Lower leg skin (tissue), 4 donors: ENCODE data around the gene EVI5L. TPM values are rescaled to one million over a fixed set of nuclear protein-coding genes. Genes with fewer than 3 reads are reported as not detected.

ENCODE experiments used
- DNase-seq, 2 donors: peaks; one replicate each; pipeline ENCODE4 v3.0.0-alpha.2; 2019; ENCODE audit warnings: low spot score in 2 of 2
- H3K4me3 ChIP-seq: fragments of 200-600 bp; sonication (generic); 2 replicates; pipeline ENCODE4 v1.5.1; 2017; ENCODE audit warnings: mild to moderate bottlenecking, low read depth; ENCODE audit not compliant: poor library complexity, severe bottlenecking
- POLR2A ChIP-seq, 2 donors: fragments of 450-650 bp; IDR thresholded peaks; one replicate each; pipeline ENCODE4 v1.6.1; 2016 to 2017; ENCODE audit warnings: antibody characterized with exemption in 2 of 2, mild to moderate bottlenecking in 1 of 2, moderate library complexity in 1 of 2
- WGBS, 2 donors: methylation state at CpG; one replicate each; pipeline ENCODE4 v1.1.5; 2018; 5-methylcytosine and 5-hydroxymethylcytosine counted together
- intact Hi-C: fragments of 100-400 bp; cut with DNase I; formaldehyde crosslinking; loops from one replicate; pipeline ENCODE4 v1.15.0; 2023; ENCODE audit warnings: low total_unique reads
- total RNA-seq, 4 donors: library from RNA; depleted of rRNA; stranded (reverse); fragments of >200 nt; gene quantifications; one replicate each; pipeline ENCODE4 v1.1.0, GENCODE V29; 2016
- TF ChIP-seq, protein P1 (sequence below), 3 donors: fragments of 450-650 bp; IDR thresholded peaks; one replicate each; pipeline ENCODE4 v1.5.1; 2016; ENCODE audit warnings: antibody characterized with exemption in 3 of 3, mild to moderate bottlenecking in 3 of 3, moderate library complexity in 2 of 3

EVI5L gene
- total RNA-seq, 4 donors from 2014 or later, result 16.2 to 23.3 (median 20.0) TPM

DNA sequence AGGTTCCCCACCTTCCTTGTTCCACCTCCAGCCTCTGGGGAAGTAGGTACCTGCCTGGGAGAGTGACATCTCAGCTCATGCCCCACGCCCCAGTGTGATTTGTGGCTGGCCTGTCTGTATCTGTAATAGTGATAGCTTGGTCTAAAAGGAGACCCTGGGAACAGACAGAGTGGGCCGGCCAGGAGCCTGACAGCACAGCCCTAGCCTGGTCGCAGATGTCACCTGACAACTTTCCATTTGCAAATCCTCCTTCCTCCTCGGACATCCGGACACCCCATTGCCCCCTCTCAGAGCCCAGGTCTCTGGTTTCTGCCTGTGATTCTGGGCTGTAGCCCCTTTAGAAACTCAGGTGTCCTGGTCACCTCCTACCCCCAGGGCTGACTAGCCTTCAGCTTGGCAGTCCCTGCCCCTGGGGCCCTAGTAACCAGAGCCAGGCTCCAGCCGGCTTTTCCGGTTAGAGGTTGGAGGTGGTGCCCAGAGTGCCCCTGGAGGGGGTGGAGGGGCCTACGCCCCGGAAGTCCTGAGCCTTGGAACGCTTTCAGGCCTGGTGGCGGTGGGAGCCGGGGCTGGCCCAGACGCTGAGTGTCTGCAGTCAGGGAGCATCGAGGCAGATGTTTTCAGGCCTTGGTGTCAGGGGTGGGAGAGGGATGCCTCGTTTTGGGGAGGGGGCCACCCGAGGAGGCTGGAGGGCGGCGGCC, 64.7 kb downstream of the EVI5L start:
- WGBS, 2 donors, result 45 to 48% methylated on average over 7 to 18 of the region's 18 CpGs
- no peak overlapping the region for H3K4me3 ChIP-seq
- intact Hi-C loops, result no loop called here
- no peak for DNase-seq
- no peak for TF ChIP-seq POLR2A (IDR thresholded peaks at IDR 0.05)

DNA sequence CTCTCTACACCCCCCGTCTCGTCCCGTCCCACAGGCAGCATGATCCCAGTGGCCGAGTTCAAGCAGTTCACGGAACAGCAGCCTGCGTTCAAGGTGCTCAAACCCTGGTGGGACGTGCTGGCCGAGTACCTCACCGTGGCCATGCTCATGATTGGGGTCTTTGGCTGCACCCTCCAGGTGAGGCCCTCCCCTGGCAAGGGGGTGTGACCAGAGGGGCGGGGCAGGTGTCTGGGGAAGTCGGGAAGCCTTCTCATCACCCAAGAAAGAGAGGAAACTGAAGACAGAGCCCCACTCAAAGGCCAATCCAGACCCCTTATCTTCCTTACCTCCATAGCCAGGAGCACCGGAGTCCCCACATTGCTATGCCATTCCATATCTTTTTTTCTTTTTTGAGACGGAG, 65.5 kb downstream of the EVI5L start:
- TF ChIP-seq, protein P1, sequence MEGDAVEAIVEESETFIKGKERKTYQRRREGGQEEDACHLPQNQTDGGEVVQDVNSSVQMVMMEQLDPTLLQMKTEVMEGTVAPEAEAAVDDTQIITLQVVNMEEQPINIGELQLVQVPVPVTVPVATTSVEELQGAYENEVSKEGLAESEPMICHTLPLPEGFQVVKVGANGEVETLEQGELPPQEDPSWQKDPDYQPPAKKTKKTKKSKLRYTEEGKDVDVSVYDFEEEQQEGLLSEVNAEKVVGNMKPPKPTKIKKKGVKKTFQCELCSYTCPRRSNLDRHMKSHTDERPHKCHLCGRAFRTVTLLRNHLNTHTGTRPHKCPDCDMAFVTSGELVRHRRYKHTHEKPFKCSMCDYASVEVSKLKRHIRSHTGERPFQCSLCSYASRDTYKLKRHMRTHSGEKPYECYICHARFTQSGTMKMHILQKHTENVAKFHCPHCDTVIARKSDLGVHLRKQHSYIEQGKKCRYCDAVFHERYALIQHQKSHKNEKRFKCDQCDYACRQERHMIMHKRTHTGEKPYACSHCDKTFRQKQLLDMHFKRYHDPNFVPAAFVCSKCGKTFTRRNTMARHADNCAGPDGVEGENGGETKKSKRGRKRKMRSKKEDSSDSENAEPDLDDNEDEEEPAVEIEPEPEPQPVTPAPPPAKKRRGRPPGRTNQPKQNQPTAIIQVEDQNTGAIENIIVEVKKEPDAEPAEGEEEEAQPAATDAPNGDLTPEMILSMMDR (IDR thresholded peaks at IDR 0.05), result no peak
- TF ChIP-seq POLR2A (IDR thresholded peaks at IDR 0.05), result no peak
- WGBS, 2 donors, result 79 to 86% methylated on average over 8 to 12 of the region's 13 CpGs
- intact Hi-C loops, result no loop called here
- no peak for DNase-seq
- H3K4me3 ChIP-seq, result no peak overlapping the region

DNA sequence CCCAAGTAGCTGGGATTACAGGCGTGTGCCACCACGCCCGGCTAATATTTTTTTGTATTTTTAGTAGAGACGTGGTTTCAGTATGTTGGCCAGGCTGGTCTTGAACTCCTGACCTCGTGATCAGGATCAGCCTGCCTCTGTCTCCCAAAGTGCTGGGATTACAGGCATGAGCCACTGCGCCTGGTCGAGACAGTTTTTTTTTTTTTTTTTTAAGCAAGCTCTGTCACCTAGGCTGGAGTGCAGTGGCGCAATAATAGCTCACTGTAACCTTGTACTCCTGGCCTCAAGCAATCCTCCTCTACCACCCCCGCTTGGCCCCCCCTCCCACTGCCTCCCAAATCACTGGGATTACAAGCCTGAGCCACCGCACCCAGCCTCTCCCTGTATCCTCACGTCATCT, 67.3 kb downstream of the EVI5L start:
- 56 to 57% methylated on average over 11 of the region's 11 CpGs for WGBS, 2 donors
- no peak for TF ChIP-seq POLR2A (IDR thresholded peaks at IDR 0.05)
- TF ChIP-seq, protein P1 (IDR thresholded peaks at IDR 0.05), result no peak
- intact Hi-C loops, result no loop called here
- no peak overlapping the region for H3K4me3 ChIP-seq
- no peak for DNase-seq

DNA sequence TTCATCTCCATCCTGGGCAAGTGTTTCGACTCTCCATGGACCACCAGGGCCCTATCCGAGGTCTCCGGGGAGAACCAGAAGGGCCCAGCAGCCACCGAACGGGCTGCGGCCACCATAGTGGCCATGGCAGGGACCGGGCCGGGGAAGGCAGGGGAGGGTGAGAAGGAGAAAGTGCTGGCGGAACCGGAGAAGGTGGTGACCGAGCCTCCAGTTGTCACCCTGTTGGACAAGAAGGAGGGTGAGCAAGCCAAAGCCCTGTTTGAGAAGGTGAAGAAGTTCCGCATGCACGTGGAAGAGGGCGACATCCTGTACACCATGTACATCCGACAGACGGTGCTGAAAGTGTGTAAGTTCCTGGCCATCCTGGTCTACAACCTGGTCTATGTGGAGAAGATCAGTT, 68.9 kb downstream of the EVI5L start:
- DNase-seq, result no peak
- intact Hi-C loops, result no loop called here
- TF ChIP-seq POLR2A (IDR thresholded peaks at IDR 0.05), result no peak
- TF ChIP-seq, protein P1 (IDR thresholded peaks at IDR 0.05), result no peak
- H3K4me3 ChIP-seq, result no peak overlapping the region
- WGBS, 2 donors, result 96 to 97% methylated on average over 16 of the region's 16 CpGs

DNA sequence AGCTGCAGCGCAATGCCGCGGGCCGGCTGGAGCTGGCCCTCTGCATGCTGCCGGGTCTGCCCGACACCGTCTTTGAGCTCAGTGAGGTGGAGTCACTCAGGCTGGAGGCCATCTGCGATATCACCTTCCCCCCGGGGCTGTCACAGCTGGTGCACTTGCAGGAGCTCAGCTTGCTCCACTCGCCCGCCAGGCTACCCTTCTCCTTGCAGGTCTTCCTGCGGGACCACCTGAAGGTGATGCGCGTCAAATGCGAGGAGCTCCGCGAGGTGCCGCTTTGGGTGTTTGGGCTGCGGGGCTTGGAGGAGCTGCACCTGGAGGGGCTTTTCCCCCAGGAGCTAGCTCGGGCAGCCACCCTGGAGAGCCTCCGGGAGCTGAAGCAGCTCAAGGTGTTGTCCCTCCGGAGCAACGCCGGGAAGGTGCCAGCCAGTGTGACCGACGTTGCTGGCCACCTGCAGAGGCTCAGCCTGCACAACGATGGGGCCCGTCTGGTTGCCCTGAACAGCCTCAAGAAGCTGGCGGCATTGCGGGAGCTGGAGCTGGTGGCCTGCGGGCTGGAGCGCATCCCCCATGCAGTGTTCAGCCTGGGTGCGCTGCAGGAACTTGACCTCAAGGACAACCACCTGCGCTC, 69.8 kb downstream of the EVI5L start:
- 87 to 94% methylated on average over 17 to 28 of the region's 34 CpGs for WGBS, 2 donors
- intact Hi-C loops, result no loop called here
- peak in 1 of 2 donors; percentile 85 for DNase-seq
- H3K4me3 ChIP-seq, result no peak overlapping the region
- no peak for TF ChIP-seq POLR2A (IDR thresholded peaks at IDR 0.05)
- TF ChIP-seq, protein P1 (IDR thresholded peaks at IDR 0.05), result no peak

GRCh38 chr19:7900401-7900870, 70.4 kb downstream of the EVI5L start:
- peak in 1 of 2 donors; percentile 87 for DNase-seq
- TF ChIP-seq POLR2A (IDR thresholded peaks at IDR 0.05), result no peak
- TF ChIP-seq, protein P1 (IDR thresholded peaks at IDR 0.05), result no peak
- H3K4me3 ChIP-seq, result no peak overlapping the region
- WGBS, 2 donors, result 57 to 63% methylated on average over 13 to 20 of the region's 21 CpGs
- intact Hi-C loops, result no loop called here
